SIG-M5 (cell line): ENCODE results near the gene RIPOR2.
"Not testable (repeated sequence)": the region's sequence is repeated elsewhere in the genome, so short reads cannot be mapped to it uniquely, and the experiment has no call there.

Experiments
- DNase-seq: peaks from one replicate; lab custom pipeline; 2025; lab: John Stamatoyannopoulos, UW

RIPOR2 gene

GRCh38 chr6:24763578-24763977 is 172.2 kb downstream of the RIPOR2 start:
- no peak for DNase-seq

DNA sequence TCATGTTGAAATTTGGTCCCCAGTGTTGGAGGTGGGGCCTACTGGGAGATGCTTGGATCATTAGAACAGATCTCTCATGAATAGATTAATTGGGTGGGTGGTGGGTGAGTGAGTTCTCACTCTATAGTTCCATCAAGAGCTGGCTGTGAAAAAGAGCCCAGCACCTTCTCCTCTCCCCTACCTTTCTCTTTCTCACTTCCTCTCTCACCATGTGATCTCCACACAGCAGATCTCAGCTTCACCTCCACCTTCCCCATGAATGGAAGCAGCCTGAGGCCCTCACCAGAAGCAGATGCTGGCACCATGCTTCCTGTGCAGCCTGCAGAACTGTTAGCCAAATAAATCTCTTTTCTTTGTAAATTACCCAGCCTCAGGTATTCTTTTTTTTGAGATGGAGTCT is 173.9 kb downstream of the RIPOR2 start:
- DNase-seq = no peak

DNA sequence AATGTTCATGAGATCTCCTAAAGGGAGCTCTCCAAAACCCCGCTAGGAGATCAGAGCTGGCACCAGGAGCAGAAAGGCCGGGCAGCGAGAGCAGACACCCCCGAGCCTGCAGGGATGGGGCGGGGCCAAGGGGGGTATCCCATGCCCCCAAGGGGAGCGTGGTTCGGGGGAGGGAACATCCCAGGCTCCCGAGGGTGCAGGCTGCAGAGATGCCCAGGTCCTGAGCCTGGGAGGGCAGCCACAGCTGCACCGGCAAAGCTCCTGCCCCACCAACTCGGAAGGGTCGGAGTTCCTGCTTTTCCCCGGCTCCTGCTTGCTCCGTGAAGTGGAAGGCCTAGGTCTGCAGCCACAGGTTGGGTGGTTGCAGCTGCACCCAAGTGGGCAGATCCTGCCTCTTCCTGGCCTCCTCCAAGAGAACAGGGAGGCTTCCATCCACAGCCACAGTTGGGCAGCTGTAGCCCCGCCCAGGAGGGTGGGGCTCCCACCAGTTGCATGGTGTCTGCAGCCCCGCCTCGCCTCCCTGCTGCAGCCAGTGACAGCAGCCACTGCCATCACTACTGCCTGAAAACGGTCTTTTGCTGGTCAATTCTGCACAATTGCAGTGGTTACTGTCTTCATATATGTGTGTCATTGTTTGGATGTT is 174.4 kb downstream of the RIPOR2 start:
- DNase-seq = no peak

DNA sequence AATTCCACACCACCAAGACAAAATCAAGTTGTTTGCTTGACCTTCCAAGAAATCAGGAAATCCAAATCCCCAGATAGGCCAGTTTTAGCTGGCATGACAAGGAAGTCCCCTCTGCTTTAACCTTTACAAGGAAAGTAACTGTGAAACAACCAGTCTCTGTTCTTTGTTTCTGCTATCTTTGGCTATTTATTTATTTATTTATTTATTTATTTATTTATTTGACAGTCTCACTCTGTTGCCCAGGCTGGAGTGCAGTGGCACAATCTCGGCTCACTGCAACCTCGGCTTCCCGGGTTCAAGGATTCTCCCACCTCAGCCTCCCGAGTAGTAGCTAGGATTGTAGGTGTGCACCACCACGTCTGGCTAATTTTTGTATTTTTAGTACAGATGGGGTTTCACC is 175.6 kb downstream of the RIPOR2 start:
- DNase-seq = no peak

- no peak for DNase-seq
These were observed 176.0 kb downstream of the RIPOR2 start for GRCh38 chr6:24759718-24760117.

DNA sequence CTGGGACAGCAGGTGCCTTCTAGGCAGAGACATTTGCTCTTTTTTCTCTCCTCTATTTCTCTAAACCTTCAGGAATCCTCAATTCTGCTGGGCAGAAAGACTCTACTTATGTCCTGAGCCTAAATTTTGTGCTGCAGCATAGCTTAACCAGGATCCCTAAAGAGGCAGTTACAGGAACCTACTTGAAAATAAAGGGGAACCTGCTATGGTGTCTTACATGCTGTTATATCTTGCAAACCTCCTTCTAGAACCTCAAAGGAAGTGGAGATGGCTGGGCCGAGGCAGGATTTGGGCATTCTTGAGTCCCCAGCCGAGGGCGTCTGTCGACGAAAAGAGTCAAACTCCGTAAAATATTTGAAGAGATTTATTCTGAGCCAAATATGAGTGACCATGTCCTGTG is 178.1 kb downstream of the RIPOR2 start:
- no peak for DNase-seq

DNA sequence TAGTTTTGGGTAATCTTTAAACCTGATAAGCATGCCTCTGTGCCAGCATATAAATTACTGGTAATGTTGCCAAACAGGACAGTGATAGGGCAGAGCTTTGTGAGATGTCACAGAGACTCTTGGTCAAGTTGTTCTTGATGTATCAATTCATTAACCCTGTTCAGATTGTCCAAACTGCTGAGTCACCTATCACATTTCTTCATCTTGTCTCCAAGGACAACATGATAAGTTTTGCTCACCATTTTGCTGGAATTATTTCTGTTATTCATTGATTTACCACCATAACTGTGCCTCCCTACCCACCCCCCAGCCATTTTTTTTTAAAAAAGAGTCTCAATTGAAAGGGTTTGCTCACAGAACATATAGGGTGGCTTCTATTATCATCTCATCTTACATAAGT is 180.5 kb downstream of the RIPOR2 start:
- no peak for DNase-seq

- DNase-seq = not testable (repeated sequence)
These were observed 181.4 kb downstream of the RIPOR2 start for GRCh38 chr6:24754378-24754777.
